HG02973 (cell line): ENCODE results near the gene PCMT1.
A peak's percentile ranks its signal among the peaks of the same experiment; 100 is the strongest.
"Not testable (repeated sequence)": the region's sequence is repeated elsewhere in the genome, so short reads cannot be mapped to it uniquely, and the experiment has no call there.

Source experiments
- ATAC-seq: cut with Tn5 transposase; IDR thresholded peaks from one replicate; pipeline ENCODE4 v1.9.1; 2021; ENCODE audit warnings: moderate library complexity; ENCODE audit not compliant: unreplicated experiment

PCMT1 gene

DNA sequence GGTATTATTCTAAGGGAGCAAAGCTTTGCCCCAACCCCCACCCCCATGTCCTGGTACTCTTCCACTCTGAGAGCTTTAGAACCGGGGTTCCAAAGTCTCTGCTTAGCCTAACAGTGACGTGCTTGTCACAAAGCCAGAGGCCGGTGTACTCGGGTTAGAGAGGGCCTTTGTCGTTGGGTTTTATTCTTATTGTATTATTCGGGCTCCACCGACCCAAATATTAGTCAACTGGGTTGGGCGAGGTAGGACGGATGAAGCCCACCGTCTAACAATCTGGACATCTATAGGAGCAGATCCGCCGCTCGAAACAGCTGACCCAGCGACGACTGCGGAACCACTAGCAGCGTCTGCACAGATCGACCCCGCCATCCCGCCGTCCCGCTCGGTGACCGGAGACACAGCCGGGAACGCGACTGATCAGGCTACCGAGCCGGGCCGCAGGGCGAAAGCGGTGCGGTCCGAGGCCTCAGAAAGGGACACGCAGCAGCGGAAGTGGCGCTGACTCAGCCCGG, 403 bp upstream of the PCMT1 start:
- peak; percentile 1 for ATAC-seq

DNA sequence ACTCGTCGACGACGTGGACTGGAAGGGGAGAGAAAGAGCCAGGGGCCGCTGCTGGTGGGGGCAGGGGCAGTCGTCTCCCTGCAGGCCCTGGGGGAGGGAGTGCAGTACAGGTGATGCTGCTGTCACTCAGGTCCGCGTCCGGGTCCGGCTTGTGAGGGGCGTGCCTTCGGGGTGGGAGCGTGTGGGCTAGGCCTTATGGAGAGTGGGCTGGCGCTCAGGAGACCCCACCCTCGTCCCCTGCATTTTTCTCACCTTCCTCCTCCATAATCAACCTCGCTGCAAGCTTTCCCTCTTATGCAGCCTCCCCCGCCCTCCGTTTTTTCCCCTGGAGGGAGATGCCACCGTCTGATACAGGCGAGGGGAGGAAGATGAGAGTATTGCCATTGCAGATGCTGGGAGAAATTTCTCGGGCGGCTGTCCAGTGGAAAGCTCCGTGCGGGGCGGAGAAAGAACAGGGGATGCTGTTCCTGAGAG, 632 bp downstream of the PCMT1 start:
- ATAC-seq = peak; percentile 24

DNA sequence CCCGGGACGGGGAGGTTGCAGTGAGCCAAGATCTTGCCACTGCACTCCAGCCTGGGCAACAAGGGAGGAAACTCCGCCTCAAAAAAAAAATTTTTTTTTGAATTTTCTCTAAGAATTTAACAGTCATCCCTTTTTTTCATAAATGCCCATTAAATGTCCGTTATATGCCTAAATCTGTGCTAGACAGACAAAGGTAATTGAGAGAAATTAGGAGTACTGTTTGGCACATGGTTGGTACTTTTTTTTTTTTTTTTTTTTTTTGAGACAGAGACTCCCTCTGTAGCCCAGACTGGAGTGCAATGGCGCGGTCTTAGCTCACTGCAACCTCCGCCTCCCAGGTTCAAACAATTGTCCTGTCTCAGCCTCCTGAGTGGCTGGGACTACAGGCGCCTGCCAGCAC, 1.7 kb downstream of the PCMT1 start:
- ATAC-seq = no peak

DNA sequence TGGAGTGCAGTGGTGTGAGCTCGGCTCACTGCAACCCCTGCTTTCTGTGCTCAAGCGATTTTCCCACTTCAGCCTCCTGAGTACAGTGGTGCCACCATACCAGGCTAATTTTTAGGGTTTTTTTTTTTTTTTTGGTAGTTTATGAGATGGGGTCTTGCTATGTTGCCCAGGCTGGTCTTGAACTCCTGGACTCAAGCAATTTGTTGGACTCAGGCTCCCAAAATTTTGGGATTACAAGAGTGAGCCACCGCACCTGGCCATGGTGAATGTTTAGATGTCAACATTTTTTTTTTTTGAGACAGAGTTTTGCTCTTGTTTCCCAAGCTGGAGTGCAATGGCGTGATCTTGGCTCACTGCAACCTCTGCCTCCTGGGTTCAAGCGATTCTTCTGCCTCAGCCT, 2.4 kb downstream of the PCMT1 start:
- not testable (repeated sequence) for ATAC-seq

DNA sequence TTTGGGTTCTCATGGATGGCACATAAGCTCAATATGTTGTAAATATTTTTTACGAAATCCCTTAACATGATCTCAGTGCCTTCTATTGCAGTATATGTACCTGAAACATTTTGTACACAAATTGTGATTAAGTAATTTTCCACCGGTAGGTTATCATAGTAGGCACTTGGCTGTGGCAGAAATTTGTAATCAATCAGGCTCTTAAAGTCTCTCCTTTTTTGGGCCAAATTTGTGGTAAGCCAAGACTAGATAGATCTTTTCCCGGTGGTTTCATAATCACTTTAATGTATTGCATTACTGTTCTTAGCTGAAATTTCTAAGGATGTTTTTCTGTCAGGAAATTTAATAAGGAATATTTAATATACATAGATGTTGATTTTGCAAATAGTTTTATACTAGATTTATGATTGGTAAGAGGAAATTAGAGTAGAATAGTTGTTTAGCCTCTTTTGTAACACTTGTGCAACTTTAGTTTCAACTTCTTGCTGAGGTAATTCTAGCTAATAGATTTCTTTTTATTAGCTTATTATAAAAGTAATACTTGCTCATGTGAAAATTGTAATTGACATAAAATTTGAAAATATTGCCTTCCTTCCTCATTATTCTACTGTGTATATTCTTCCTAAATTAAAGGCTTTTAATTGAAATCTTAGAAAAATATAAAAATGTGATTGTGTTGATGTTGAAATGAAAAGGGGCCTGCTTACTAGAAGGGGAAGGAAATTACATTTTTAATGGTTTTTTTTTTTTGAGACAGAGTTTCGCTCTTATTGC, 3.2 kb downstream of the PCMT1 start:
- ATAC-seq = no peak

DNA sequence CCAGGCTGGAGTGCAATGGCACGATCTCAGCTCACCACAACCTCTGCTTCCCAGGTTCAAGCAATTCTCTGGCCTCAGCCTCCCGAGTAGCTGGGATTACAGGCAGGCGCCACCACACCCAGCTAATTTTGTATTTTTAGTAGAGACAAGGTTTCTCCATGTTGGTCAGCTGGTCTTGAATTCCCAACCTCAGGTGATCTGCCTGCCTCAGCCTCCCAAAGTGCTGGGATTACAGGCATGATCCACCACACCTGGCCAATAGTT, 3.8 kb downstream of the PCMT1 start:
- not testable (repeated sequence) for ATAC-seq

DNA sequence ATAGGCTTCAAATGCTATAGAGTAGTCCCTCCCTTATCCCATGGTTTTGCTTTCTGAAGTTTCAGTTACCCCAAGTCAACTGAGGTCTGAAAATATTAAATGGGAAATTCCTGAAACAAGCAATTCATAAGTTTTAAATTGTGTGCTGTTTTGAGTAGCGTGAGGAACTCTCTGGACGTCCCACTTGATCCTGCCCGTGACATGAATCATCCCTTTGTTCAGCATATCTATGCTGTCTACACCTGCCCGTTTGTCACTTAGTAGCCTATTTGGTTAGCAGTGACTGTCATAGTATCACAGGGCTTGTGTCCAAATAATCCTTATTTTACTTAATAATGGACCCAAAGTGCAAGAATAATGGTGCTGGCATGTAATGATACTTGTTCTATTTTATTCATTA, 5.0 kb downstream of the PCMT1 start:
- no peak for ATAC-seq

DNA sequence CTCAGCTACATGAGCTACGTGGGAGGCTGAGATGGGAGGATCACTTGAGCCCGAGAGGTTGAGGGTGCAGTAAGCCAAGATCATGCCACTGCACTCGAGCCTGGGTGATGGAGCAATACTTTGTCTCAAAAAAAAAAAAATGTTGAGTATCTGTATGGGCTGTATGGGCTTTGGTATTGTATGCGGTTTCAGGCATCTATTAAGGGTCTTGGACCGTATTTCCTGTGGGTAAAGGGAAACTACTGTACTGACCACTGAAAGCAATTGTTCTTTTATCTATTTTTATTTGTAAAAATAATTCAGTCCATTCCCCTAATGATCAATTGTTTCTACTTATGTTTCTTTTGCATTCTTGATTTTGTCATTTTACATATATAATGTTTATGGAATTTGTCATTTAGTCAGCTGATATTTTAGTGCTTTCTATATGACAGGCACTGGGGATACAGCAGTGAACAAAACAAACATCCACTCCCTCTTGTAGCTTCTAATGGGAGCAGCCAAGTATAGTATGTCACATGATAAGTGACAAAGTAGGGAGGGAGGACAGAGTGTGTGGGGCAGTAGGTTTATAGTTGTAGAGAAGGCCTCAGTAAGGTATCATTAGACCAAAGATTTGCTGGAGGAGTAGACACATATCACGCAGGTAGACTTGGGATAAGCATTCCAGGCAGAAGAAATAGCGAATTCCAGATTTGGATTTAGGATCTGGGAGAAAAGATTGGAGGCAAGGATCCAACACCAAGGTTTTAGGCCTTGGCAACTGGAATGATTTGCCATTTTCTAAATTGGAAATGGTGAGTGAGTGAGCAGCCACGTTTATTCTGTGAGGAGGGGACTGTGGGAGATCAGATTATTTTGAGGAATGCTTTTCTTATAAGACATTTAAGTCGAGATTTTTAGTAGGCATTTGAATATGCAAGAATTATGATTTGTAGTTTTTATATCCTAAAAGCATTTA, 6.0 kb downstream of the PCMT1 start:
- ATAC-seq = peak; percentile 57

DNA sequence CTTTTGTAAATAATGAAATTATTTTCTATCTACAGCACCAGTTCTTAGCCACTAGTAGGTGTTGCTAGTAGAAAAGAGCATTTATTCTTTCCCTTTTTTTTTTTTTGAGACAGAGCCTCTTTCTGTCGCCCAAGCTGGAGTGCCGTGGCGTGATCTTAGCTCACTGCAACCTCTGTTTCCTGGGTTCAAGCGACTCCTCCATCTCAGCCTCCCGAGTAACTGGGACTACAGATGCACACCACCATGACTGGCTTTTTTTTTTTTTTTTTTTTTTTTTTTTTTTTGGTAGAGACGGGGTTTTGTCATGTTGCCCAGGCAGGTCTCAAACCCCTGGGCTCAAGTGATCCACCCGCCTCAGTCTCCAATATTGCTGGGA, 6.7 kb downstream of the PCMT1 start:
- ATAC-seq = no peak

DNA sequence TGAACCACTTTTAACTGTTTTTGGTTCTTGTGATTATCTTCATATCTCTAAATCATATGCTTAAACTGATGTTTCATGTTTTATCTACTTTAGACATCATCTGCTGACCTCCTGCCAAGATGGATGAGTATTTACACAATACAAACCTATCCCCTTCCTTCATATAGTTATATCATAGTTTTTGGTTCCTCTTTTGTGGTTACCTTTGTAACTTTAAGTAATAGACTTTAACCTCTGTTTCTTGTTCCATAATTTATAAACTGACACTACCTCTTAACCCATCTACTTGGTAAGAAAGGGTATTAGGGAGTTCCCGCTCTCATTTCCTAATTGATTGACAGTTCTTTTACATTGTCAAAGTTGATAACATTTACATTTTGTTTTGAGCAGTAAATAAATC, 11.9 kb downstream of the PCMT1 start:
- peak; percentile 99 for ATAC-seq

DNA sequence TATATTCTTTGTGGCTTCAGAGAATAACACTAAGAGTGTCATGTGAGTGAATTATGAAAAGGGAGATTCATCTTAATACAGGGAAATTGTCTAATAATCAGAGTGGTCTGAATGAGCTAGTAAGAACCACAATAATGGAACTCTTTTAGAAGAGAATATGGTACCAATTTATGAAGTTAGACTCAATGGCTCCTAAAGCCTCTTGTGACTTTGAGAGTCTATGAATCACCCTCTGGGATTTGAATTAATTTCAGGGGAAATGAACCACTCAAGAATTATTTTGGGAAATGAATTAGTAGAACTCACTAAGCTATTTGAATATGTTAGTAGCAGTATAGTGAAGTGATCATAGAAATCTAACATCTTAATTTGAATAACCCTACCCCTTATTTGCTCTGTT, 14.3 kb downstream of the PCMT1 start:
- ATAC-seq = no peak

DNA sequence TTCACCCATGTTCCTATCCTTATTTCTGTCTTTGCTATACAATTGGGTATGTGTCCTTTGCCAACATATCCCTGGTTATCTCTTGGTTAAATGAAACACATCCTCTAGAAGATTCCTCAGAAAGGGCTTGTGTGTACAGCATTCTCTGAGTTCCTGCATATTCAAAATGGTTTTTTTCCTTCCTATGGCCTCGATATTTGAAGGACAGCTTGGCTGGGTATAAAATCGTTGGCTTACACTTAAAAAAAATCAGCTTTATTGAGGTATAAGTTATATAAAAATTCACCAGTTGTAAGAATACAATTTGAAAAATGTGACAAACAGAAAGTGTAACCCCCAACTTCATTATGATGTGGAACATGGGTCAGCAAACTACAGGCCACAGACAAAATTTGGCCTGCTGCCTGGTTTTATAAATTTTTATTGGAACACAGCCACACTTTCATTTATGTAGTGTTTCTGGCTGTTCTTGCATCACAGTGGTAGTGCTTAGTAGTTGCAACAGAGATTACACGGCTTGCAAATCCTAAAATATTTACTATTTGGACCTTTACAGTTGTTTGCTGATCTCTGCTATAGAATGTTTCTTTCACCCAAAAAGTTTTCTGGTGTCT, 16.7 kb downstream of the PCMT1 start:
- no peak for ATAC-seq

DNA sequence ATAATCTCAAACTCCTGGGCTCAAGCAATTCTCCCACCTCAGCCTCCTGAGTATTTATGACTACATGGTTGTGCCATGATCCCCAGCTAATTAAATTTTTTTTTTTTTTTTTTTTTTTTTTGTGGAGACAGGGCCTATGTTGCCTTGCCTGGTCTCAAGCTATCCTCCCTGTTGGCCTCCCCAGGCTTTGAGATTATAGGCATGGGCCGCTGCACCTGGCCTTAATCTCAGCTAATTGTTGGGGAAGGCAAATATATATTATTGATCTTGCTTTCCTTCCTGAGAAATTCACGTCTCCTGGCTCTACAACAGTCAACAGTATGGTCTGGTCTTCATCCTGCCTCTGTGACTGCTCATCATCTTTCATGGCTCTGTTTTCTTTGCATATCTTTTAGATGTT, 20.1 kb downstream of the PCMT1 start:
- no peak for ATAC-seq

DNA sequence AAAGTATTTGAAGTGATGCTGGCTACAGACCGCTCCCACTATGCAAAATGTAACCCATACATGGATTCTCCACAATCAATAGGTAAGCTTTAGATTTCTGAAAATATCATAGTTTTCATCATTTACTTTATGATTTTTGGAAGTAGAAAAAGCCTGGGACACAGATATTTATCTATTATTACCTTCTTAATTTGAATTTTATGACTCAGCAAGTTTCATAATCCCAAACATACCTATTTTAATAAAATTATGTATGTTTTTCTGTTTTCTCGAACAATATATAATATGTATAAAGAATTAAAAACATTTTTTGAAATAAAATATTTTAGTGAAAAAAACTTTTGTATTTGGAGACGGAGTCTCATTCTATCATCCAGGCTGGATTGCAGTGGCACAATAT, 21.6 kb downstream of the PCMT1 start:
- no peak for ATAC-seq

DNA sequence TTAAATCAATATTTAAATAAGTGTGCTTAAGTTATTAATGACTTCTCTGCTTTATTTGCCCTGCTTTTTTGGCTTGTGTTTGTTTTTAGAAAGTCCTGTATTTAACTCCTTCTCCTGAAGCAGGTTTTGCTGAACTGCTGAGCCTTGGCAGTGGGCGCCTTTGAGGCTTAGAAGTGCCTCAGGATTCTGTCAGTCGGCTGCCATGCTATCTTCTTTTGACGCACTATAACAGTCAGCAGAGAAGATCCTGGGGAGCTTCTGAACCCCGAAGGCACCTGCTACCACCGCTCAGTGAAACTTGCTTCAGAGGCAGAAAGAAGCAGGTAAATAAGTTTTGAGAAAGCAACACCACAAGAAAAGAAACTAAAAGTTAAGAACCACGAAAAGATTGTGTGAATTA, 22.4 kb downstream of the PCMT1 start:
- ATAC-seq = no peak

DNA sequence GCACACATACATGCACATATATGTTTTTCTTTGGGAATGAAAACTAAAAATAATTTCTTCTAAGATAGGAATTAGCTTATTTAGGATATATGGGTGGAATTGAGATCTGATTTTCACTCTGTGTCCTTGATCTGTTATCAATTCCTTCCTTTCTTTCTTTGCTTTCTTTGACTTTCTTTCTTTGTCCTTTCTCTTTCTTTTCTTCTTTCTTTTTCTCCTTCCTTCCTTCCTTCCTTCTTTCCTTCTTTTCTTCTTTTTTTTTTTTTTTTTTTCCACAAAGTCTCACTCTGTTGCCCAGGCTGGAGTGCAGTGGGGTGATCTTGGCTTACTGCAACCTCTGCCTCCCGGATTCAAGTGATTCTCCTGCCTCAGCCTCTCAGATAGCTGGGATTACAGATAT, 28.1 kb downstream of the PCMT1 start:
- no peak for ATAC-seq

DNA sequence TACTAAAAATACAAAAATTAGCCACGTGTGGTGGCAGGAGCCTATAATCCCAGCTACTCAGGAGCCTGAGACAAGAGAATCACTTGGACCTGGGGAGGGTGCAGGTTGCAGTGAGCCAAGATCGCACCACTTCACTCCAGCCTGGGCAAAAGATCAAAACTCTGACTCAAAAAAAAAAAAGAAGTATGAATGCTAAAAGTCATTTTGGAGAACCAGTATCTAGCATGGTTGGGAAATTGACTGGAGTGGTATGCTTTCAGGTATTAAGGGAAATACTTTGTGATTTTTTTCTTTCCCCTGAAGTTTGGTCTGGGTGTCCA, 30.1 kb downstream of the PCMT1 start:
- ATAC-seq = no peak

DNA sequence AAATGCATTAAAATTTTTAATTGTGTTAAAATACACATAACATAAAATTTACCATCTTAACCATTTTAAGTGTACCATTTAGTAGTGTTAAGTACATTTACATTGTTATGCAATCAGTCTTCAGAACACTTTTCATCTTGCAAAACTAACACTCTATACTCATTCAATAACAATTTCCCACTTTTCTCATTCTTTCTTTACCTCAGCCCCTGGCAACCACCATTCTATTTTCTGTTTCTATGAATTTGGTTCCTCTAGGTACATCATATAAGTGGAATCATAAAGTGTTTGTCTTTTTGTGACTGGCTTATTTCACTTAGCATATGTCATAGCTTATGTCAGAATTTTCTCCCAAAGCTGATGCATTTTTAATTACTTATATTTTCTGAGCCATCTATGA, 32.2 kb downstream of the PCMT1 start:
- no peak for ATAC-seq

DNA sequence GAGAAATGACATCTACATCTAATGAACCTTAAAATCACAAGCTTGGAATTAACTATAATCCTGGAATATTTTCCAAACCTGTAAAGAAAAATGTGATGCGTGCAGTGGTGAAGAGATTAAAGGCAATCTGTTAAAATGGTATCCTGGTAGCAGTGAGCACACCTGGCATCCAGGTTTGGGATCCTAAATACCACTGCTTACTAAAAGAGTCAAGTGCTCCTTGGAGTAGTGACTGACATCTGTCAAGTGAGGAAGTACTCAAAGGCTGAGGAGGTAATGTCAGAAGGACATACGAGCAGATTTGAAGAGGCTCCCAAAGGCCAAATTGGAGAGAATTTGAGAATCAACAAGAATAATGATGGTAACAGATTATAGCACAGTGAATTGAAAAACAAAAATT, 32.8 kb downstream of the PCMT1 start:
- ATAC-seq = no peak

DNA sequence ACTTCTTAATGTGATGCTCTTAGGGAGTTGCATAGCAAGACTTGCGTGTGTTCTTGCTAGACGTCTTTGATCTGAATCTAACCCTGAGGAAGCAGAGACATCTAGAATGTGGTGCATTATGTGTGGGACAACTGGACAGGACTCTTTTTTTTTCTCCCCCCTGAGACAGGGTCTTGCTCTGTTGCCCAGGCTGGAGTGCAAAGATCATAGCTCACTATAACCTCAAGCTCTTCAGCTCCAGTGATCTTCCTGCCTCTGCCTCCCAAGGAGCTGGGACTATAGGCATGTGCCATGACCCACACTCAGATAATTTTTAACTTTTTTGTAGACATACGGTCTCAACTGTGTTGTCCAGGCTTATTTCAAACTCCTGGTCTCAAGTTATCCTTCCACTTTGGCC, 34.0 kb downstream of the PCMT1 start:
- no peak for ATAC-seq

DNA sequence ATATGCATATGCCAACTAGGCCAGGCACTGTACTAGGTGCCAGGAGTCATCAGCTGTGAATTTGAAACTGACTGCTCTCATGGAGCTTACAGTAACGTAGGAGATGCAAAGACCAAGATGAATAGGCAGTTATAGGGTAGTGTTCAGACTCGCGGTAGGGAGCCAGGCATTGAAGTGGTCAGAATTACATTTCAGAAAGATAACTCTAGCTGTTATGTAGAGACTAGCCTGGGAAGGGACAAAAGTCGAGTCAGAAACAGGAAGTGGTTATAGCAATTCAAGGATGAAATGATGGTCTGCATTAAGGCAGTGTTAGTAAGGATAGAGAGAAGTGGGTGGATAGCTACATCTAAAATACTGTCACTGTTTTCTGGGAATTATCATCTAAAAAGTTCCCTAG, 56.6 kb downstream of the PCMT1 start:
- ATAC-seq = no peak

DNA sequence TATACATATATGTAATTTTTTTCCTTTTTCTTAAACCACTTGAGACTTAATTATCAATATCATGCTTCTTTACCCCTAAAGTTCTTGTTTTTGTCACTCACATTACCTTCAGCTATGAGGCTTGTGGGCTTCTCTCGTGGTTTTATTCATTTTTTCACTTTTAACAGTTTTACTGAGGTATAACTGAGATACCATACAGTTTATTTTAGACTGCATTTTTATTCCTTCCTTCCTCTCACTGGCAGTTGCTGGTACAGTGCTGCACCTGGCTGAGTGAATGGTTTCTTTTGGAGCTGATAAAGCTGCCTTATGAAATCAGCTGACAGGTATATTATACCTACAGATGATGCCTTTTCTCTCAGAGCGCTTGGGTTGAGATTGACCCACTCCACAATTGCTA, 60.3 kb downstream of the PCMT1 start:
- no peak for ATAC-seq
